HUES64 (cell line): ENCODE results near the gene SELE.

Experiments
- H3K27ac ChIP-seq: 2 replicates; pipeline ENCODE4 v1.7.0; 2013; ENCODE audit warnings: low read depth, low read length, inconsistent platforms
- H3K27me3 ChIP-seq: 2 replicates; pipeline ENCODE4 v1.6.1; 2013; ENCODE audit warnings: mild to moderate bottlenecking, low read length; ENCODE audit not compliant: insufficient read depth
- H3K36me3 ChIP-seq: 2 replicates; pipeline ENCODE4 v1.6.1; 2013; ENCODE audit warnings: mild to moderate bottlenecking, low read length; ENCODE audit not compliant: insufficient read depth
- H3K4me1 ChIP-seq: 2 replicates; pipeline ENCODE4 v1.6.1; 2013; ENCODE audit warnings: mild to moderate bottlenecking, low read length, moderate library complexity; ENCODE audit not compliant: insufficient read depth
- H3K4me3 ChIP-seq: 2 replicates; pipeline ENCODE4 v1.5.1; 2013; ENCODE audit warnings: mild to moderate bottlenecking, low read length, moderate library complexity
- H3K9ac ChIP-seq: 2 replicates; pipeline ENCODE4 v1.6.1; 2013; ENCODE audit warnings: mild to moderate bottlenecking, low read depth, low read length
- H3K9me3 ChIP-seq: 2 replicates; pipeline ENCODE4 v1.6.1; 2013; ENCODE audit warnings: low read depth, low read length; ENCODE audit not compliant: insufficient read depth
- WGBS: fragments of 150-250, 120-280 bp; methylation state at CpG from one replicate; pipeline ENCODE4 v1.1.7; 2013; ENCODE audit warnings: missing lambda C conversion rate; 5-methylcytosine and 5-hydroxymethylcytosine counted together

SELE gene

GRCh38 chr1:169681140-169681539, 52.7 kb downstream of the SELE start:
- Histone ChIP-seq H3K27me3 (peaks cover 65% of the 10 kb centered on the region), H3K4me1 (peaks cover 9% of the 10 kb centered on the region; the same call in 1 of the 2 replicates), H3K27ac (no peak overlapping the region), H3K36me3 (no peaks in the 10 kb centered on the region), H3K9ac (no peak overlapping the region), H3K4me3 (no peak overlapping the region), H3K9me3 (peaks cover 5% of the 10 kb centered on the region)
- WGBS: 70% methylated on average over 2 of the region's 2 CpGs

GRCh38 chr1:169680377-169681019, 53.4 kb downstream of the SELE start:
- H3K27me3 ChIP-seq: peaks cover 58% of the 10 kb centered on the region
- H3K9me3 ChIP-seq: peaks cover 5% of the 10 kb centered on the region
- H3K27ac ChIP-seq: no peak overlapping the region
- peaks cover 14% of the 10 kb centered on the region; the same call in 1 of the 2 replicates for H3K4me1 ChIP-seq
- 67% methylated on average over 6 of the region's 6 CpGs for WGBS
- no peak overlapping the region for H3K4me3 ChIP-seq
- no peaks in the 10 kb centered on the region for H3K36me3 ChIP-seq
- H3K9ac ChIP-seq: no peak overlapping the region

- Histone ChIP-seq H3K4me3 (no peak overlapping the region), H3K4me1 (peaks cover 14% of the 10 kb centered on the region; the same call in 1 of the 2 replicates), H3K36me3 (no peaks in the 10 kb centered on the region), H3K27ac (no peak overlapping the region), H3K9ac (no peak overlapping the region), H3K9me3 (peaks cover 5% of the 10 kb centered on the region), H3K27me3 (peaks cover 58% of the 10 kb centered on the region)
- whole genome bisulfite sequencing: 90% methylated on average over 2 of the region's 3 CpGs
Observed at GRCh38 chr1:169679692-169680091, 54.2 kb downstream of the SELE start.

GRCh38 chr1:169676001-169676400, 57.9 kb downstream of the SELE start:
- WGBS: 56% methylated on average over 2 of the region's 2 CpGs
- Histone ChIP-seq H3K27ac (no peak overlapping the region), H3K27me3 (peaks cover 26% of the 10 kb centered on the region)

More at GRCh38 chr1:169676001-169676400, 57.9 kb downstream of the SELE start:
- Histone ChIP-seq H3K4me1 (0 out of 2 replicates have a peak, but pooled peaks cover 5% of the 10 kb centered on the region), H3K4me3 (no peak overlapping the region), H3K9ac (no peak overlapping the region), H3K36me3 (no peaks in the 10 kb centered on the region), H3K9me3 (no peaks in the 10 kb centered on the region)
